Middle frontal gyrus (tissue), 1 donor: ENCODE results near the gene KCNK3.
A peak's percentile ranks its signal among the peaks of the same experiment; 100 is the strongest.

Experiments used
- DNase-seq: peaks from one replicate; pipeline ENCODE4 v3.0.0-alpha.2; 2015; ENCODE audit warnings: low spot score; ENCODE audit errors: extremely low spot score

KCNK3 gene

GRCh38 chr2:26711457-26712161 is 19.1 kb downstream of the KCNK3 start:
- DNase-seq, result no peak

GRCh38 chr2:26712486-26713465 is 20.3 kb downstream of the KCNK3 start:
- peak; percentile 82 for DNase-seq

GRCh38 chr2:26715528-26716270 is 23.2 kb downstream of the KCNK3 start:
- no peak for DNase-seq

- DNase-seq, result no peak
Measured at GRCh38 chr2:26716340-26716739, 23.8 kb downstream of the KCNK3 start.

GRCh38 chr2:26716769-26717168 is 24.2 kb downstream of the KCNK3 start:
- no peak for DNase-seq

GRCh38 chr2:26717362-26717761 is 24.8 kb downstream of the KCNK3 start:
- no peak for DNase-seq

- no peak for DNase-seq
Measured at GRCh38 chr2:26718949-26719686, 26.6 kb downstream of the KCNK3 start.

- DNase-seq, result no peak
Measured at GRCh38 chr2:26720322-26721114, 28.0 kb downstream of the KCNK3 start.

GRCh38 chr2:26721115-26722032 is 28.9 kb downstream of the KCNK3 start:
- no peak for DNase-seq

- DNase-seq, result no peak
Measured at GRCh38 chr2:26722328-26722727, 29.8 kb downstream of the KCNK3 start.

- no peak for DNase-seq
Measured at GRCh38 chr2:26722911-26723310, 30.4 kb downstream of the KCNK3 start.

GRCh38 chr2:26723475-26723874 is 31.0 kb downstream of the KCNK3 start:
- DNase-seq, result no peak

- DNase-seq, result no peak
Measured at GRCh38 chr2:26723991-26724750, 31.6 kb downstream of the KCNK3 start.

GRCh38 chr2:26724784-26725520 is 32.4 kb downstream of the KCNK3 start:
- no peak for DNase-seq

GRCh38 chr2:26725521-26725820 is 32.9 kb downstream of the KCNK3 start:
- no peak for DNase-seq

- DNase-seq, result no peak
Measured at GRCh38 chr2:26726228-26726627, 33.7 kb downstream of the KCNK3 start.

GRCh38 chr2:26727641-26728561 is 35.4 kb downstream of the KCNK3 start:
- no peak for DNase-seq
